Activated T-cell treated with anti-CD3 and anti-CD28 coated beads for 1 hour (primary cell): Measurements from ENCODE around the gene BMP2K.
"Not testable (repeated sequence)": the region's sequence is repeated elsewhere in the genome, so short reads cannot be mapped to it uniquely, and the experiment has no call there.

Experiments
- DNase-seq: peaks from one replicate; pipeline ENCODE4 v3.0.0-alpha.2; 2020; ENCODE audit warnings: low read depth

BMP2K gene

GRCh38 chr4:78795594-78796416 lies 19.7 kb downstream of the BMP2K start:
- not testable (repeated sequence) for DNase-seq

- DNase-seq, result no peak
These were observed 20.4 kb downstream of the BMP2K start for GRCh38 chr4:78796526-78796925.

GRCh38 chr4:78797777-78798284 lies 21.7 kb downstream of the BMP2K start:
- DNase-seq, result no peak

- DNase-seq, result no peak
These were observed 23.7 kb downstream of the BMP2K start for GRCh38 chr4:78799551-78800495.

- no peak for DNase-seq
These were observed 24.8 kb downstream of the BMP2K start for GRCh38 chr4:78800965-78801364.

GRCh38 chr4:78803983-78804382 lies 27.8 kb downstream of the BMP2K start:
- DNase-seq, result no peak

GRCh38 chr4:78806943-78807460 lies 30.9 kb downstream of the BMP2K start:
- no peak for DNase-seq

GRCh38 chr4:78809295-78809694 lies 33.1 kb downstream of the BMP2K start:
- no peak for DNase-seq

- no peak for DNase-seq
These were observed 34.0 kb downstream of the BMP2K start for GRCh38 chr4:78809928-78810835.

- no peak for DNase-seq
These were observed 34.9 kb downstream of the BMP2K start for GRCh38 chr4:78811034-78811433.

- DNase-seq, result no peak
These were observed 42.5 kb downstream of the BMP2K start for GRCh38 chr4:78818530-78819079.

GRCh38 chr4:78824001-78824400 lies 47.9 kb downstream of the BMP2K start:
- DNase-seq, result no peak

- DNase-seq, result no peak
These were observed 51.0 kb downstream of the BMP2K start for GRCh38 chr4:78827191-78827590.

GRCh38 chr4:78829296-78829695 lies 53.1 kb downstream of the BMP2K start:
- DNase-seq, result no peak

- not testable (repeated sequence) for DNase-seq
These were observed 63.5 kb downstream of the BMP2K start for GRCh38 chr4:78839676-78840075.

GRCh38 chr4:78840286-78840685 lies 64.1 kb downstream of the BMP2K start:
- DNase-seq, result not testable (repeated sequence)

- DNase-seq, result no peak
These were observed 69.3 kb downstream of the BMP2K start for GRCh38 chr4:78845472-78845871.

- DNase-seq, result no peak
These were observed 70.1 kb downstream of the BMP2K start for GRCh38 chr4:78846258-78846657.

GRCh38 chr4:78862314-78862737 lies 86.2 kb downstream of the BMP2K start:
- no peak for DNase-seq

- DNase-seq, result no peak
These were observed 87.2 kb downstream of the BMP2K start for GRCh38 chr4:78863254-78863869.

- no peak for DNase-seq
These were observed 87.8 kb downstream of the BMP2K start for GRCh38 chr4:78863991-78864390.
